SHP77 treated with DMSO at 0.1 percent for 48 hours (cell line): ENCODE results near the gene USHBP1.

Experiments
- DNase-seq: peaks from one replicate; lab custom pipeline; 2025; lab: John Stamatoyannopoulos, UW

USHBP1 gene

GRCh38 chr19:17237747-17238706 is 26.5 kb downstream of the USHBP1 start:
- no peak for DNase-seq

- DNase-seq = no peak
Observed at GRCh38 chr19:17236811-17237543, 27.6 kb downstream of the USHBP1 start.

- DNase-seq = peak; percentile 28
Observed at GRCh38 chr19:17235971-17236777, 28.4 kb downstream of the USHBP1 start.

GRCh38 chr19:17235300-17235970 is 29.1 kb downstream of the USHBP1 start:
- DNase-seq = peak; percentile 27

GRCh38 chr19:17234911-17235299 is 29.6 kb downstream of the USHBP1 start:
- DNase-seq = peak; percentile 24

GRCh38 chr19:17232258-17232657 is 32.3 kb downstream of the USHBP1 start:
- no peak for DNase-seq

- DNase-seq = no peak
Observed at GRCh38 chr19:17229890-17230289, 34.7 kb downstream of the USHBP1 start.

GRCh38 chr19:17227798-17228367 is 36.7 kb downstream of the USHBP1 start:
- DNase-seq = no peak

- peak; percentile 92 for DNase-seq
Observed at GRCh38 chr19:17226002-17226933, 38.3 kb downstream of the USHBP1 start, which contains the start of gene OCEL1. TSS of gene OCEL1 (plus strand) at chr19:17226226. CDS start at chr19:17226248, 22 bp downstream.

- no peak for DNase-seq
Observed at GRCh38 chr19:17225053-17225452, 39.5 kb downstream of the USHBP1 start.

GRCh38 chr19:17220207-17220758 is 44.3 kb downstream of the USHBP1 start:
- no peak for DNase-seq

GRCh38 chr19:17219286-17219685 is 45.3 kb downstream of the USHBP1 start:
- DNase-seq = no peak

- DNase-seq = no peak
Observed at GRCh38 chr19:17216058-17216670, 48.4 kb downstream of the USHBP1 start.

- DNase-seq = peak; percentile 88
Observed at GRCh38 chr19:17215127-17215971, 49.2 kb downstream of the USHBP1 start, which contains the start of gene USE1. TSS of gene USE1 (plus strand) at chr19:17215357. CDS start at chr19:17215406, 49 bp downstream.

GRCh38 chr19:17214508-17215126 is 49.9 kb downstream of the USHBP1 start:
- no peak for DNase-seq

- no peak for DNase-seq
Observed at GRCh38 chr19:17213334-17213733, 51.2 kb downstream of the USHBP1 start.

- no peak for DNase-seq
Observed at GRCh38 chr19:17211547-17212446, 52.7 kb downstream of the USHBP1 start.
